HG02642 (cell line): ENCODE data around the gene CFAP73.

Experiments
- ATAC-seq: cut with Tn5 transposase; IDR thresholded peaks from one replicate; pipeline ENCODE4 v1.9.1; 2021; ENCODE audit warnings: mild to moderate bottlenecking; ENCODE audit not compliant: unreplicated experiment, poor library complexity

The CFAP73 gene

DNA sequence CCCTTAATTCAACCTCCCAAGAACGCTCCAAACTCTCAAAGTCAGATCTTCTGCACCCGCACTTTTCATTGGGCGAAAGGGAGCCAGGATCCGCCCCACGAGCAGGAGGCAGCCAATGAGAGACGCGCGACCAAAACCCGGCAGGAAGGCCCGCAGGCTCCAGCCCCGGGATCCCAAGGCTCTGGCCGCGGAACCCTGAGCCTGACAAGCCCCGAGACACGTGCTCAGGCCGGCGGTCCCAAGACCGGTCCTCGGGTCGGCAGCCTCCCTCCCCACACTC is 35.3 kb downstream of the CFAP73 start:
- peak; percentile 87 for ATAC-seq

DNA sequence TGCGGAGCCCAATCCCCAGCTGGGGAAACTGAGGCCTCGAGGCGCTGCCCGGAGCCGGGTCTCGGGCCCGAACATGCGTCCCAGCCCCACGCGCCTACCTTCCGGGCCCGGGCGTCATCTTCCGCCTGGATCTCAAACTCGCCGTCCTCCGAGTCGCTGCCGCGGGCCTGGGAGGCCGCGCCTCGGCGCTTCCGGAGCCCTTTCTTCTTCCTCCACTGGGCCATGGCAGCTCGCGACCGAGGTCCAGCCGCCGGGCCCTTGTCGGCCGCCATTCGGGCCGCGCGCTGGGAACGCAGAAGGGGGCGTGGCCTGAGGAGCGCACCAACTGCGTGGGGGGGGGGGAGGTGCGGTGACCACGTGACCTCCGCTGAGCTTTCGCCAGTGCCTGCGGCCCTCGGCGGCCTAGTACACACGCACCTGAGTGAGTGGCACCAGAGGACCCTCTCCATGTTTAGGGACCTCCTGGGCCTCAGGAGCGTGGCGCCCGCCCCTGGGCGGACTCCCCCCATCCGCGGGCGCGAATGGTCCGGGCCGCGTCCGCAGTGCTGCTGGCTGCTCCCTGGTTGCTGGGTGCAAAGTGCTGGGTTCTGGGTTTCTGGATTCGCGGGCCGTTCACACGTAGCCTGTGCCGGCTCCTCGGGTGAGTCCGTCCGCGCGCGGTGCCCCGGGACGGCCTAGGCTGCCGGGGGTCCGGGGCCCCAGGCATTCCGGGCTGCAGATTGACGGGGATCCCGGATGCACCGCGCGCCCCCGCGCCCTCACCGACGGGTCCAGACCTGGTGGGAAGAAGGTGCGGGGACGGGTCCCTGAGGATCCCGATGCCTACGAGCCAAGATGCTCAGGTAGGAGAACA is 35.9 kb downstream of the CFAP73 start, which contains the start of the genes DDX54 and RITA1:
Gene DDX54 (minus strand): TSS at position 299 of the 853 bp plus-strand sequence. CDS start 27 bp downstream, at position 272.
Gene RITA1 (plus strand): TSS at position 542 of the 853 bp plus-strand sequence. CDS start 1,026 bp downstream, outside the sequence.
- peak; percentile 59 for ATAC-seq

DNA sequence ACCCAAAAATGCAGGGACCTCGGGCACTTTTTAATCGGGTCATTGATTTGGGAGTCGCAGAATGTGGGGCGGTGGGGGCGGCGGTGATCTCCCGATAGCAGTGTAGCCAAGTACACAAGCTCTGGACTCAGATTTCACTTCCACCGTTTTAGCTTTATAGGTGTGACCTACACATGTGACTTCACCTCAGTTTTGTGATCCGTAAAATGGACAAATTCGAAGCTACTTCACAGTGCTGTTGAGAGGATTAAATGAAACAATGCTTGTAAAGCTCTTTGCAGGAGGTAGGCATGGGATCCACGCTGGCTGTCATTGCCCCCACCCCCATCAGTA is 36.5 kb downstream of the CFAP73 start:
- ATAC-seq, result no peak

DNA sequence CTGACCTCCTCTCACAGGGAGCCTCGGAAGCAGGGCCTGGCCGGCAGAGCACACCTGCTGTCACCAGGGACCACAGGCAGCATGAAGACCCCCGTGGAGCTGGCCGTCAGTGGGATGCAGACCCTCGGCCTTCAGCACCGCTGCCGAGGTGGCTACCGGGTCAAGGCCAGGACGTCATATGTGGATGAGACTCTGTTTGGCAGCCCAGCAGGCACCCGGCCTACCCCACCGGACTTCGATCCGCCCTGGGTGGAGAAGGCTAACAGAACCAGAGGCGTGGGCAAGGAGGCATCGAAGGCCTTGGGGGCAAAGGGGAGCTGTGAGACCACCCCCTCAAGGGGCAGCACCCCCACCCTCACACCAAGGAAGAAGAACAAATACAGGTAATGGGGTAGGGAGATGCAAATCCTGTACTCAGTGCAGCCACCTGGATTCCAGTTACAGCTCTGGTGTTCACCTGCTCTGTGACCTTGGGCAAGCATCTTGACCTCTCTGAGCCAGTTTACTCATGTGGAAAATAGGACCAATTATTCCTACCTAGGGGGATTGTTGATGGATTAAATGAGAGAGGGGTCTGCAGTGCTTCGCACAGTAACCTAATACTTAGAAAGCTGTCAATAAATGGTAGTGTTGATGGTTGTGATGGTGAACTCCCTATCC is 37.3 kb downstream of the CFAP73 start:
- no peak for ATAC-seq

DNA sequence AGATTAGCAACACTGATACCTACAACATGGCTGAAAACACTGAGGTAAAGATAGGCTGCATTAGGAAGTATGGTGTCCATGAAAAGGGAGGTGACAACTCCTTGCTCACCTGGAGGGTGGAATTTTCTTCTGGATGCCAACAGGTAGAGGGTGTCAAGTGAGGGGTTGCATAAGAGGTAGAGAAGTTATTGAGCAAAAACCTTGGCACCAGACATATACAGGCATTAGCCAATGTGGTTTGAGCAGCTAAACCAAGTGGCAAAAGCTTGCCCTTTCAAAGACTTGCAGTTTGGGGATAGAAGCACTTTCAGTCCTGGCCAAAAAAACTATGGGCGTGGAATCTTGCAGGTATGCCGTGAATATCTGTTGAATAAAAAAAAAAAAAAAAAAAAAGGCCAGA is 39.8 kb downstream of the CFAP73 start:
- no peak for ATAC-seq

DNA sequence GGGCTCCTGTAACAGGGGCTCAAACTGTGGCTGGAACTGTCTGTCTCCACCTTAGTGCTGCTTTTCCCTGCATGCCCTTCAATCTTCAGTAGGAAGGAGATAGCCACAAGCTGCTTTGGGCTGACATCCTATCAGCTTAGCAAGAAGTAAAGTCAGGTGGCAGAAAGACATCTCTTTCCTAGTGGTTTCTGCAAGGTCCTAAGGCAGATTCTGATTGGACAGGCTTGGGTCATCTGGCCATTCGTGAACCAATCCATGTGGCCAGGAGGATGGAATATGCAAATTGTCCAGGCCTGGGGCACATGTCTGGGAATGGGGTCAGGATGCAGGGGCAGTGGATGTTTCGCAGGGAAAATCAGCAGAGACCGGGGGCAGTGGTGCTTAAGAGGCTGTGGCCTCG is 41.2 kb downstream of the CFAP73 start:
- ATAC-seq, result no peak

DNA sequence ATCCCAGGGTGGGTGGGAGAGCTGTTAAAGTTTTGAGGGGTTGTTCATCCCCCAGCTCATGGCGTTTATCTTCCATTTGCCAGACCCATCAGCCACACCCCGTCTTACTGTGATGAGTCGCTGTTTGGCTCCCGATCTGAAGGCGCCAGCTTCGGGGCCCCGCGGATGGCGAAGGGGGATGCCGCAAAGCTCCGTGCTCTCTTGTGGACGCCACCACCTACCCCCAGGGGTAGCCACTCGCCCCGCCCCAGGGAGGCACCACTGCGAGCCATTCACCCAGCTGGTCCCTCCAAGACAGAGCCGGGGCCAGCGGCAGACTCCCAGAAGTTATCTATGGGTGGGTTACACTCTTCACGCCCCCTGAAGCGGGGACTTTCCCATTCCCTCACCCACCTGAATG is 41.7 kb downstream of the CFAP73 start:
- ATAC-seq, result no peak

DNA sequence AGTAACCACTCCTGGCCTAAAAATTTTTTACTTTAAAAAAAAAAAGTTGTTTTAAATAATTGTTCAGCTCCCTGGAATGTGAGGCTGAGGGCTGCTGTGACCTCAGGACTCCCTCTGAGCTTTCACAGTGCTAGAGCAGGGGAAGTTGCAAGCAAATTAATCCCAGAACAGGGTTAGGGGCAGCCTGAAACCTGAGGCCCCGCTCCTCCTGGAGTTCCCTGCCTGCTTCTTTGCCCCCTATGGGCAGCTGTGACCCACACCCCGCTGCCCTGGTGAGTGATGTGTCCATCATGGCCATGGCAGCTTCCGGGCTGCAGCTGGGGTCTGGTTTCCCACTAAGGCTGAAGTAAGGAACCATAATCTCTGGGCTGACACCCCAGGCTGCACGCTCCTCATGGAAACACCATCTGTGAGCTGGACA is 45.5 kb downstream of the CFAP73 start:
- no peak for ATAC-seq

DNA sequence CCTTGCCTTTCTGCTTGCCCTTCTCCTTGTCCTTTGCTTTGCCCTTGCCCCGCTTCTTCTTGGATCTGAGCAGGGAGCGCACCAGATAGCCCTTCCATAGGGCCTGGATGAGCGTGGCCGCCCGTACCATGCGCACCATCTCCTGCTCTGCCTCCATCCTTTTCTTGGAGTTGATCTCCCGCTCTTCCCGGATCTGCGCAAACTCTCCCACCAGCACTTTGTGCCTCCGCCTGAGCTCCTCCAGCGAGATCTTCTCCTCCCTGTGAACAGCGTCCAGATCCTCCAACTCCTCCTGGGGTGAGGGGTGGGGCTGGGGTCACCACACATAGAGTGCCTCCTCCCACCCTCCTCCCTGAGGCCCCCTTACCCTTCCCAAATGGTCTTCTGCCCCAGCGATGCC is 46.1 kb downstream of the CFAP73 start:
- no peak for ATAC-seq

DNA sequence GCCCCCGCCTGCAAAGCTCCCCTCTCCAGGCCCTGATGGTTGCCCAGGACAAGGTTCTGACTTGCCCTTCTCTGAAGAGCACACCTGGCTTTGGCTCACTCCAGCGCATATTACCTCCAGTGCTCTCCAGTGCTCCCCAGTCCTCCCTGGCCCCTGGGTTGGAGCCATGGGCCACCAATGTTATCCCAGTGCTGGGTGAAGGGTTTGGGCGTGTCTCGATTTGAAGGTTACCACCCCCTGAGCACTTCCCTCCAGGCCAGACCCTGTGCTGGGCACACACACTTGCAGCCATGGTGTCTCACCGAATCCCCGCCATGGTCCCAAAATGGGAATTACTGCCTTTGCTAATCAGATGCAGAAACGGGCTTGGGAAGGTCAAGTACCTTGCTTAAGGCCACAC is 47.1 kb downstream of the CFAP73 start:
- no peak for ATAC-seq

DNA sequence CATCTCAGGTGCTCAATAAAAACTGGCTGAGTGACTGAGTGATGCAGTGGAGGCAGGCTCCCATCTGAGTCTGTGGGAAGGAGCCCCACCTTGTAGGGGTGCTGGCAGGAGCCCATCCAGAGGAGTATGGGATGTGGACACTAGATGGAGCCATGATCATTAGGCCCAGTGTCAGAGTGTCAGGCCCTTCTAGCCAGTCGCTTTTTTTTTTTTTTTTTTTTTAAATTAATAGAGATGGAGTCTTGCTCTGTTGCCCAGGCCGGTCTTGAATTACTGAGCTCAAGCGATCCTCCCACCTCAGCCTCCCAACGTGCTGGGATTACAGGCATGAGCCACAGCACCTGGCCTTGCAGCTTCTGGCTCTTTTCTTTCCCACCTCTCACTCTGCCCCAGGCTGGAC is 47.5 kb downstream of the CFAP73 start:
- ATAC-seq, result peak; percentile 82

DNA sequence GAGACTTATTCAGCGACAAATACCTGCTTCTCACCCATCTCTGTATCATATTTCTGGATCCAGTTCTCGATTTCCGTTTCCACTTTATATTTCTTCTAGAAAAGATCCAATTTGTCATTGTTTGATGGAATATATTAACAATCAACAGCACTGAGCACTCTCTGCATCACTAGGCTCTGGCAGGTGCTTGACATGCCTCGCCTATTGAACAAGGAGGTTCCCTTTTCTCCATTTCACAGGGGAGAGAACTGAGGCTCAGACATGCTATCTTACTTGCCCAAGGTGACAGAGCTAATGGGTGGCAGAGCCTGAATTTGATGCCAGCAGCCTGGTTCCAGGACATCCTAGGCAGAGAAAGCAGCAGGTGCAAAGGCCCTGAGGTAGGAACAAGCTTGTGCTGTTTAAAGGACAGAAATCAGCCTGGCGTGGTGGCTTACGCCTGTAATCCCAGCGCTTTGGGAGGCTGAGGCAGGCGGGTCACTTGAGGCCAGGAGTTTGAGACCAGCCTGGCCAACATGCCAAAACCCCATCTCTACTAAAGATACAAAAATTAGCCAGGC is 48.1 kb downstream of the CFAP73 start:
- no peak for ATAC-seq

DNA sequence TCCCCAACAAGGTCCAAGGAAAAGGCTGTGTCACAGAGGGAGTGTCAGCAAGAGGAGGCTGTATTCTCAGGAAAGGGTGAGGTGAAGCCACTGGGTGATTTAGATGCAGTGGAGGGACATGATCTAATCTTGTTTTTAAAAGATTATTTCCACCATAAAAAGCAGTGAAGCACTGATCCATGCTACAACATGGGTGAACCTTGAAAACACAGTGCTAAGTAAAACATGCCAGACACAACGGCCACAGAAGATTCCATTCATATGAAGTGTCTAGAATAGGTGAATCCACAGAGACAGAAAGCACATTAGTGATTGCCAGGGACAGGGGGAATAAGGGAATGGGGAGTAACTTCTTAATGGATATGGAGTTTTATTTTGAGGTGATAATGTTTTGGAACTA is 48.8 kb downstream of the CFAP73 start:
- ATAC-seq, result no peak

DNA sequence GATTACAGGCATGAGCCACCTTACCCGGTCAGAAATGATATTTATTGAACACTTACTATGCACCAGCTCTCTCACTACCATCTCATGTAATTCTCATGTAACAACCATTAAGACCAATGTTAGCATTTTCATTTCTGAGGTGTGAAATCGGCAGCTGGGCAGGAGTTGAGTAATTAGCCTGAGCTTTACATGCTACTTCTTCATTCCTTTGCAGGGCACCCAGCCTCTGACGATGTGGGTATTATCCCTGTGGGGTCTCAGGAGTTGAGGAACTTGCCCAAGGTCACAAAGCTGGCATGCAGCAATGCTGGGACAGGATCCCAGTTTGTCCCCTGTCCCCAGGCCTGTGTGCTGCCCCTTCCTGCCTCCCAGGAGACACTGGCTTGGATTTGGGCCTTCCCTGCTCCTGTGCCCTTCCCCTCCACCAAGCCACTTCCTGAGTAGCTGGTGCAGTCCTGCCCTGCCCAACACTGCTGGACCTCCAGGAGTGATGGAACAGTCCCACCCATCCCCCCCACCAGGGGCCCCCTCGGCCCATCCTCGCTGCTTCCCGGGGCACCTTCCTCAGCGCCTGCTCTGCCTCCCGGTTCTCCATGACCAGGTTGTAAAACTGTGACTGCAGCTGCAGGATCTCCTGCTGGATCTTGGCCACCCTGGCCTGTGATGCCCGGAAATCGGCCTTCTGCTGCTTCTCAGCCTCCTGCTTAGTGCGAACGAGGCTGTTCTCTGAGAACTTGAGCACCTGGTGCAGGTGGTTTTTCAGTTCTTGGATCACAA is 50.7 kb downstream of the CFAP73 start:
- ATAC-seq, result no peak

DNA sequence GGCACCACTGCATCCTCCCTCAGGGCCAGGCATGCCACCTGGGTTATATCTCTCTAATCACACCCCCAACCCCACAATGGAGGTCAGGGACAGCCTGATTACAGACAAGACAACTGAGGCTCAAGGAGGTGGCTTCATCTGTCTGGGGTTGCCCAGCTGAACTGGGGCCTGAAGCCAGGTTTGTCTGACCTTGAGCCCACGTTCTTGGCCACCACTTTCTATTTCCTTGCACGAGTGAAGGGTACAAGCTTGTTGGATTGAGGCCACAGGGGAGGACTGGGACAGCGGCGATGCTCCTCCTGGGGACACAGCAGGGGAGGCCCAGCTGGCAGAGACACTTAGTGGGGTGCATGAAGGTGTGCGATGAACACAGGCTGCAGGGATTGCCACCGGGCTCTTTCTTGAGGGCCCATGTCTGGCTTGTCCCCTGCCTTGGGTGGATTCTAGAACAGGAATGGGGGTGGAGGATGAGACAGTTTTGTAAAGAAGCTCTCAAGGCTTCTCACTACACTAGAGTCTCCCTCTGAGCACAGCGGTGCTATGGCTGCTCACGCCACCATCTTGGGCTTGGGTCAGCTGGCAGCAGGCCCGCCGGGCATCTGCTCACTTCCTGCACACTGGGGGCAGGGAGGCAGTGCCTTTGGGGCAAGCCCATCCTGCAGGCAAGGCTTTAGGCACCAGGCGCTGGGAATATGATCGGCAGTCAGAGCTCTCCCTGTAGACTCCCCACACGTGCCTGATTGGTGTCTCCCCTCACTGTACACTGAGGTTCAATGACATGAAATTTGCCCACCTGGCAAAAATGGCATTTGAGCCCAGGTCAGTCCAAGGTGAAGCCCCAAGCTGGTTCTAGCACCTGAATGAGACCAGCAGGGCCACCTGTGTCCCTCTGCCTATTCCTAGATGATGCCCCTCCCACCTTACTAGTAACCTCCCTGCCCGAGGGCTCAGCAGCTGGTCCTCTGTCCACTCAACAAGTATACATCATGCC is 52.0 kb downstream of the CFAP73 start:
- no peak for ATAC-seq

DNA sequence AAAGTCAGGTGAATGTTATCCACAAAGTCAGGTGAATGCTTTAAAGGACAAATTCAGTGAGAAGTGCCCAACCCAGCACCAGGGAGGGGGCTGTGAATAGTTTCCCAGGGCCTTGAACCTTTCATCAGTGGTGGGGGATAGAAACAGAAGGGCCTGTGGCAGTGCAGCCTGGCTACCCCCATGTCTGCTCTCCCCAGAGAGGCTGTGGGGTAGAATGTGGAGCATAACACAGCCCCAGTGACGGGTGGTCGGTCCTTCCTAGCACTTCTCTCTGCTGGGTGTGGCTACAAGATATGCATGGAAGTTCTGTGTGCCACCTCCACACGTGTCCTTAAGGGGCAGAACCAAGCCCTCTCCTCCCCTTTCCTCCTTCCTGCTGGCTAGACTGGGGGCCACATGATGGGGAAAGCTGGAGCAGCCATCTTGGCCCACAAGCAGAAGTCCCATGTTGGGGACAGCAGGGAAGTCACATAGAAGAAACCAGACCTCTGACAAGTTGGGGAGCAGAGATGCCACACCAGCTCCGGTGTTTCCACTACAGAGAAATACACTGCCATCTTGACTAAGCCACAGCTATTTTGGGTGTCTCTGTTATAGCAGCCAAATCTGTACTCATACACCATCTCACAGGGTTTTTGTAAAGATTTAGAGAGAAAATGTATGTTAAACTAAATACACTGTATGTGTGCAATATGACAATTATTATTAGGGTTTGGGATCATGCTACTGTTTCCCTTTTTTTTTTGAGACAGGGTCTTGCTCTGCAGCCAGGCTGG is 53.0 kb downstream of the CFAP73 start:
- no peak for ATAC-seq

DNA sequence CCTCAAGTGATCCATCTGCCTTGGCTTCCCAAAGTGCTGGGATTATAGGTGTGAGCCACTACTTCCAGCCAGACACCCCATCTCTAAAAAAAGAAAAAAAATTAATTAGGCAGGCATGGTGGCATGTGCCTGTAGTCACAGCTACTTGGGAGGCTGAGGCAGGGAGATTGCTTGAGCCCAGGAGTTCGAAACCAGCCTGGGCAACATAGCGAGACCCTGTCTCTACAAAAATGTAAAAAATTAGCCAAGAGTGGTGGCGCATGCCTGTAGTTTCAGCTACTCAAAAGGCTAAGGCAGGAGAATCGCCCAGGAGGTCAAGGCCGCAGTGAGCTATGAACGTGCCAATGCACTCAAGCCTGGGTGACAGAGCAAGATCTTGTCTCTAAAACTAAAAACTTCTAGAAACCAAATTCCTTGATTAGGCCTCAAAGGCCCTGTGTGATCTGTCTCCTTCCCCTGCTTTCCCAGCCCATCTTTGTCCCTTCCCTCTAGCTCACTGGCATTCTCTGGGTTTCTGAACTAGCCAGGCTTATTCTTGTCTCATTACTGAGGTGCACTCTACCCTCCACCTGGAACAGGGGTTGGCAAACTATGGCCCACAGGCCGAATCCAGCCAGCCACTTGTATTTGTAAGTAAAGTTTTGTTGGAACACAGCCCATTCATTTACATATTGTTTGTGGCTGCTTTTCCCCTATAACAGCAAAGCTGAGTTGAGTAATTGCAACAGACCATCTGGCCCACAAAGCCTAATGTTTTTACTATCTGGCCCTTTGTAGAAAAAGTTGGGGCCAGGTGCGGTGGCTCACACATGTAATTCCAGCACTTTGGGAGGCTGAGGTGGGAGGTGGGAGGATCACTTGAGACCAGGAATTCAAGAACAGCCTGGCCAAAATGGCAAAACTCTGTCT is 54.6 kb downstream of the CFAP73 start:
- no peak for ATAC-seq

DNA sequence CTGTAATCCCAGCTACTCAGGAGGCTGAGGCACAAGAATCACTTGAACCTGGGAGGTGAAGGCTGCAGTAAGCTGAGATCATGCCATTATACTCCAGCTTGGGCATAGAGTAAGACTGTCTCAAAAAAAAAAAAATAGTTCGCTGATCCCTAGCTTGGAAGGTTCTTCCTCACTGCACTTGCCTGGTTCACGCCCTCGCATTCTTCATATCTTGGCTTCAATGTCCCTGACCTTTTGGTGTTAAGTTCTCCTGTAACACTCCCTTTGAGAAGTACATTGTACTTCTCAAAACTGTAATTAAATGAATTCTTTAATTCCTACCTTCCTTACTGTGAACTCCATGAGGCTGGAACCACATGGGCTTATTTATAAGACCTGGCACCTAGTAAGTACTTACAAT is 55.3 kb downstream of the CFAP73 start:
- ATAC-seq, result no peak
